GM18511 (cell line): ENCODE measurements around the gene SERPINE1.
"Not testable (repeated sequence)": the region's sequence is repeated elsewhere in the genome, so short reads cannot be mapped to it uniquely, and the experiment has no call there.

Source experiments
- ATAC-seq: cut with Tn5 transposase; IDR thresholded peaks from one replicate; pipeline ENCODE4 v1.9.1; 2021; ENCODE audit warnings: mild to moderate bottlenecking, moderate library complexity; ENCODE audit not compliant: unreplicated experiment

SERPINE1 gene

DNA sequence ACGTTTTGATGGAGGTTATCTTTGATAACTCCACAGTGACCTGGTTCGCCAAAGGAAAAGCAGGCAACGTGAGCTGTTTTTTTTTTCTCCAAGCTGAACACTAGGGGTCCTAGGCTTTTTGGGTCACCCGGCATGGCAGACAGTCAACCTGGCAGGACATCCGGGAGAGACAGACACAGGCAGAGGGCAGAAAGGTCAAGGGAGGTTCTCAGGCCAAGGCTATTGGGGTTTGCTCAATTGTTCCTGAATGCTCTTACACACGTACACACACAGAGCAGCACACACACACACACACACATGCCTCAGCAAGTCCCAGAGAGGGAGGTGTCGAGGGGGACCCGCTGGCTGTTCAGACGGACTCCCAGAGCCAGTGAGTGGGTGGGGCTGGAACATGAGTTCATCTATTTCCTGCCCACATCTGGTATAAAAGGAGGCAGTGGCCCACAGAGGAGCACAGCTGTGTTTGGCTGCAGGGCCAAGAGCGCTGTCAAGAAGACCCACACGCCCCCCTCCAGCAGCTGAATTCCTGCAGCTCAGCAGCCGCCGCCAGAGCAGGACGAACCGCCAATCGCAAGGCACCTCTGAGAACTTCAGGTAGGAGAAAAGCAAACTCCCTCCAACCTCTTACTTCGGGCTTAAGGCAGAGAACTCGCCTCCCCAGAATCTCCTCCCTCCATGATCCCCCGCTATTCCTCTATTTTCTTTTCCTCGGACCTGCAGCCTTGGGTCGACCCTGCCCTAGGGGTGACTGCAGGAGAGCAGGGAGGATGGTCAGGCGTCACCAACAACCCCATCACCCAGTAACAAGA lies at the start of gene SERPINE1:
Gene SERPINE1 (plus strand): TSS at position 454 of the 809 bp plus-strand sequence. CDS start 1,290 bp downstream, outside the sequence.
- peak; percentile 72 for ATAC-seq

- ATAC-seq = peak; percentile 86
These were observed 49.4 kb upstream of the SERPINE1 start for GRCh38 chr7:101077303-101078086.

- no peak for ATAC-seq
These were observed 45.5 kb upstream of the SERPINE1 start for GRCh38 chr7:101081432-101081831.

GRCh38 chr7:101084865-101085161 lies 42.1 kb upstream of the SERPINE1 start:
- no peak for ATAC-seq

GRCh38 chr7:101085162-101085964 lies 41.5 kb upstream of the SERPINE1 start, which contains the start of gene TRIM56:
Gene TRIM56, plus strand, starts transcription at chr7:101085481. Its CDS starts 1,832 bp downstream, at chr7:101087313.
- ATAC-seq = peak; percentile 90

DNA sequence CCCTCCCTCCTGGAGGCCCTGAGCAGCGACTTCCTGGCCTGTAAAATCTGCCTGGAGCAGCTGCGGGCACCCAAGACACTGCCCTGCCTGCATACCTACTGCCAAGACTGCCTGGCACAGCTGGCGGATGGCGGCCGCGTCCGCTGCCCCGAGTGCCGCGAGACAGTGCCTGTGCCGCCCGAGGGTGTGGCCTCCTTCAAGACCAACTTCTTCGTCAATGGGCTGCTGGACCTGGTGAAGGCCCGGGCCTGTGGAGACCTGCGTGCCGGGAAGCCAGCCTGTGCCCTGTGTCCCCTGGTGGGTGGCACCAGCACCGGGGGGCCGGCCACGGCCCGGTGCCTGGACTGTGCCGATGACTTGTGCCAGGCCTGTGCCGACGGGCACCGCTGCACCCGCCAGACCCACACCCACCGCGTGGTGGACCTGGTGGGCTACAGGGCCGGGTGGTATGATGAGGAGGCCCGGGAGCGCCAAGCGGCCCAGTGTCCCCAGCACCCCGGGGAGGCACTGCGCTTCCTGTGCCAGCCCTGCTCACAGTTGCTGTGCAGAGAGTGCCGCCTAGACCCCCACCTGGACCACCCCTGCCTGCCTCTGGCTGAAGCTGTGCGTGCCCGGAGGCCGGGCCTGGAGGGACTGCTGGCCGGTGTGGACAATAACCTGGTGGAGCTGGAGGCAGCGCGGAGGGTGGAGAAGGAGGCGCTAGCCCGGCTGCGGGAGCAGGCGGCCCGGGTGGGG lies 39.4 kb upstream of the SERPINE1 start:
- no peak for ATAC-seq

GRCh38 chr7:101088069-101088425 lies 38.9 kb upstream of the SERPINE1 start:
- ATAC-seq = no peak

DNA sequence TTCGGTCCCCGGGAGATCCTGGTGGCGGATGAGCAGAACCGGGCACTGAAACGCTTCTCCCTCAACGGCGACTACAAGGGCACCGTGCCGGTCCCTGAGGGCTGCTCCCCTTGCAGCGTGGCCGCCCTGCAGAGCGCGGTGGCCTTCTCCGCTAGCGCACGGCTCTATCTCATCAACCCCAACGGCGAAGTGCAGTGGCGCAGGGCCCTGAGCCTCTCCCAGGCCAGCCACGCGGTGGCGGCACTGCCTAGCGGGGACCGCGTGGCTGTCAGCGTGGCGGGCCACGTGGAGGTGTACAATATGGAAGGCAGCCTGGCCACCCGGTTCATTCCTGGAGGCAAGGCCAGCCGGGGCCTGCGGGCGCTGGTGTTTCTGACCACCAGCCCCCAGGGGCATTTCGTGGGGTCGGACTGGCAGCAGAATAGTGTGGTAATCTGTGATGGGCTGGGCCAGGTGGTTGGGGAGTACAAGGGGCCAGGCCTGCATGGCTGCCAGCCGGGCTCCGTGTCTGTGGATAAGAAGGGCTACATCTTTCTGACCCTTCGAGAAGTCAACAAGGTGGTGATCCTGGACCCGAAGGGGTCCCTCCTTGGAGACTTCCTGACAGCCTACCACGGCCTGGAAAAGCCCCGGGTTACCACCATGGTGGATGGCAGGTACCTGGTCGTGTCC lies 37.9 kb upstream of the SERPINE1 start:
- ATAC-seq = no peak

DNA sequence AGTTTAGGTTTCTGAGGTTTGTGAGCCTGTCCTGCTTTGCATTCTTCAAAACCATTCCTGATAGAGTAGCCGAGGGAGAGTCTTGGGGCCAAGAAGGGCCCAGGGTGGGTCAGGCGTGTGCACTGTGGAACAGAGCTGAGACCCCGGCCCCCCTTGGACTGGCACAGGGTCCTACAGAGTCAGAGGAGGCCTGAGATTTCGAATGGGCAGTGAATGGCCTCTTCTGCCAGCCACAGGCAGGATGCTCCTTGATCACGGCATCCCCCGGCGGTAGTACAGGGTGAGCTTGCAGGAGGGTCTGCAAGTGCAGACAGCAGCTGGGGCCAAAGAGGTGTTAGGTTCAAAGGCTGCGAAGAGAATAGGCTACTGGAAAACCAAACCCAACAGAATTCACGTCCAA lies 37.0 kb upstream of the SERPINE1 start:
- no peak for ATAC-seq

DNA sequence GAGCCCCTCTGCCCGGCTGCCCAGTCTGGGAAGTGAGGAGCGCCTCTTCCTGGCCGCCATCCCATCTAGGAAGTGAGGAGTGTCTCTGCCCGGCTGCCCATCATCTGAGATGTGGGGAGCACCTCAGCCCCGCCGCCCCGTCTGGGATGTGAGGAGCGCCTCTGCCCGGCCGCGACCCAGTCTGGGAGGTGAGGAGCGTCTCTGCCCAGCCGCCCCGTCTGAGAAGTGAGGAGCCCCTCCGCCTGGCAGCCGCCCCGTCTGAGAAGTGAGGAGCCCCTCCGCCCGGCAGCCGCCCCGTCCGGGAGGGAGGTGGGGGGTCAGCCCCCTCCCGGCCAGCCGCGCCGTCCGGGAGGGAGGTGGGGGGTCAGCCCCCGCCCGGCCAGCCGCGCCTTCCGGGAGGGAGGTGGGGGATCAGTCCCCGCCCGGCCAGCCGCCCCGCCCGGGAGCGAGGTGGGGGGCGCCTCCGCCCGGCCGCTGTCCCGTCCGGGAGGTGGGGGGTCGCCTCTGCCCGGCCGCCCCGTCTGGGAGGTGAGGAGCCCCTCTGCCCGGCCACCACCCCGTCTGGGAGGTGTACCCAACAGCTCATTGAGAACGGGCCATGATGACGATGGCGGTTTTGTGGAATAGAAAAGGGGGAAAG lies 34.5 kb upstream of the SERPINE1 start:
- ATAC-seq = not testable (repeated sequence)

DNA sequence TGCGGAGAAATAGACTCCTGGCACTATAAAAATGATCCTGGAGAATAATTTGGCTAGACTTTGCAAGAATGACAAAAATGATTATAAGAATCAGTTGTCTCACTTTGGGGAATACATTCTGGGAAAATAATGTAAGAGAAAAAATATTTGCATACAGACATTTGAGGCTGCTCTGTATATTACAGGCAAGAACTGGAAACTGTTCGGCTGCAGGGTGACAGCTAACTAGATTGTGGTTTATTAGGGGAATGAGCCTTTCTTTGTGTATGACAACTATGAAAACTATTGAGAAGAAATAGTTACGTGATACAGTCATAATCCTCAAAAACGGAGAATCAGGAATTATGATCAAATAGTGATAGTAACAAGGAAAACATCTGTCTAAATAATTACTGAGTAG lies 33.0 kb upstream of the SERPINE1 start:
- ATAC-seq = no peak

- no peak for ATAC-seq
These were observed 32.5 kb upstream of the SERPINE1 start for GRCh38 chr7:101094376-101094775.

DNA sequence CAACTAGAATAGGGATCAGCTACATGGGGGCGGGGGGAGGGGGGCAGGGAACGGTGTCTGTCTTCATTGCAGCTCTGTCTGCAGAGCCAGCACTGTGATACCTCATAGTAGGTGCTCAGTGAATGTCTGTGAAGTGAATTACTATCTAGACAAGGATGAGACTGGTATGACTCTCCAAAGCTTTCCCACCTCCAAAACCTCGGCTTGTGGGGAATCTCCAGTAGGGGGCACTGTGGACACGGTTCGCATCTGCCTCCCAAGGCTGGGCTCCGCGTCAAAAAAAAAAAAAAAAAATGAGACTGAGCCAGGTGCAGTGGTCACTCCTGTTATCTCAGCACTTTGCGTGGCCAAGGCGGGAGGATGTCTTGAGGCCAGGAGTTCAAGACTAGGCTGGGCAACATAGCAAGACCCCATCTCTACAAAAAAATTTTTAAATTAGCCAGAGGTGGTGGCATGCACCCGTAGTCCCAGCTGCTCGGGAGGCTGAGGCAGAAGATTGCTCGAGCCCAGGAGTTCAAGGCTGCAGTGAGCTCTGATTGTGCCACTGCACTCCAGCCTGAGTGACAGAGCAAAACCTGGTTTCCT lies 32.0 kb upstream of the SERPINE1 start:
- no peak for ATAC-seq

- no peak for ATAC-seq
These were observed 30.5 kb upstream of the SERPINE1 start for GRCh38 chr7:101096331-101096956.

DNA sequence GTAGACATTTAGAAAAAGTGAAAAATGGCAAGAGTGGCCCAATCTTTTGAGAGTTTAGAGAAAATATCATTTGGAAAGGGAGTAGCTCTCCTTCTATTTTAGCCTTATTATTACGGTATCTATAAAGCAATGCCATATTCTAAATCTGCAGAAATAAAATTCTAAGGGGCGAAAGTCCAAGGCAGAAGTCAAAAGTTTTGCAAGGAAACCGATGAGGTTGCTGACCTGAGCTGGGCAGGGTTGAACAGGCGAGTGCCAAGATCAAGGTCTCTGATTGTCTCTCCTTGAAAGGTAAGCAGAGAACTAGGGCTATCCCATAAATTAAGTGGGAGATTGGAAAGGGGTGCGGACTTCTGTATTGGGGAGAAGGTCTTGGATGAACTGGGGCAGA lies 30.0 kb upstream of the SERPINE1 start:
- ATAC-seq = no peak

- no peak for ATAC-seq
These were observed 29.3 kb upstream of the SERPINE1 start for GRCh38 chr7:101097561-101097960.

DNA sequence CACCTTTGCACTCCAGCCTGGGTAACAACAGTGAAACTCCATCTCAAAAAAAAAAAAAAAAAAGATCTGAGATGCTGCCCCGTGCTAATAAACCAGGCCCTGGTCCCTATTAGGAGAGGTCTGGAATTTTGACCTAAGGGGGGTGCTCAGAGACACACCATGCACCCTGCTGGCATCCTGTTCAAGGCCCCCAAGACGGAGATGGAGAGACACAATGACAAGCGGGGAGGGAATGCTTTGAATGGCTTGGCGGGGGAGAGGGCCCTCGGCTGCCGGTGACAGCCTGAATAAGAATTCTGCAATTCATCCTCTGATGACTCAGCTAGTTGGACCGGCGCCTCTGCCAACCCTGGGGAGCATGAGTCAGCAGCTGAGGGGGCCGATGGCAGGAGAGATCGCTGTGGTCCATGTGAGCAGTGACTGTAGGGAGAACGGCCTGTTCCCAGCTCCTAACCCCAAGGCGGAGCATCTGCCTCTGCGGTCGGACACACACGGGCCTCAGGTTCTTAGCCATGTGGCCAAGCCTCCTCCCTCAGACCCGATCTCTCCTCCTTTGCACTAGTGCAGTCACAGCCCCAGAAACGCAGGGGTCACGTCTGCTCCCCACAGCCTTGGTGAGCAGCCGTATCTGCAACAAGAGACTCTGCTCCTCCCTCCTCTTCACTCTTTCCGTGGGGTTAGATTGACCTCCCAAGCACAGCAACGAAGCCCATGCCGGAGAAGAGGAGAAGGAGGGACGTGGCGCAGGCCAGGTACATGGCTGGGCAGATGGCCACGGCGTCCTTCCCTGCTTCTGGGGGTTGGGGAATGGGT lies 26.7 kb upstream of the SERPINE1 start:
- ATAC-seq = no peak
